HepG2 (cell line): ENCODE results near the gene VWC2L.

Source experiments
- CTCF ChIP-seq: sonication (generic); formaldehyde crosslinking; IDR thresholded peaks from 2 replicates; pipeline ENCODE4 v1.5.0; 2020; ENCODE audit warnings: mild to moderate bottlenecking, missing genetic modification reagents, moderate library complexity
- HOXD1 ChIP-seq: sonication (generic); formaldehyde crosslinking; IDR thresholded peaks from 2 replicates; pipeline ENCODE4 v1.5.0; 2020; ENCODE audit warnings: missing genetic modification reagents
- ZBTB34 ChIP-seq: sonication (generic); formaldehyde crosslinking; IDR thresholded peaks from 2 replicates; pipeline ENCODE4 v1.8.0; 2022; ENCODE audit warnings: mild to moderate bottlenecking, missing genetic modification reagents
- ZFX ChIP-seq: sonication (generic); formaldehyde crosslinking; IDR thresholded peaks from 2 replicates; pipeline ENCODE4 v1.4.0; 2020; ENCODE audit warnings: mild to moderate bottlenecking, low read depth, missing genetic modification reagents, moderate library complexity
- ZNF512 ChIP-seq: sonication (generic); formaldehyde crosslinking; IDR thresholded peaks from 2 replicates; pipeline ENCODE4 v1.4.0; 2020; ENCODE audit warnings: mild to moderate bottlenecking, missing genetic modification reagents

- TF ChIP-seq ZNF512 (no peak), CTCF (CRISPR knock-in tag) (no peak), HOXD1 (CRISPR knock-in tag) (no peak), ZFX (CRISPR knock-in tag) (no peak), ZBTB34 (no peak)
Measured at GRCh38 chr2:214489181-214489580, 78.3 kb downstream of the VWC2L start.
